Brain microvascular endothelial cell (primary cell): ENCODE measurements around the gene MZT2B.
A peak's percentile ranks its signal among the peaks of the same experiment; 100 is the strongest.
"Not testable (repeated sequence)": the region's sequence is repeated elsewhere in the genome, so short reads cannot be mapped to it uniquely, and the experiment has no call there.

ENCODE experiments used
- DNase-seq: peaks from one replicate; pipeline ENCODE4 v3.0.0-alpha.2; 2020
- H3K27ac ChIP-seq: fragments of 250-450 bp; sonication (Bioruptor Pico); 2 replicates; pipeline ENCODE4 v1.5.1; 2020; ENCODE audit warnings: mild to moderate bottlenecking, moderate library complexity
- H3K27me3 ChIP-seq: fragments of 250-450 bp; sonication (Bioruptor Pico); replicated peaks from 2 replicates; pipeline ENCODE4 v1.5.1; 2020; ENCODE audit warnings: mild to moderate bottlenecking
- H3K36me3 ChIP-seq: fragments of 250-450 bp; sonication (Bioruptor Pico); replicated peaks from 2 replicates; pipeline ENCODE4 v1.5.1; 2020; ENCODE audit warnings: mild to moderate bottlenecking
- H3K4me3 ChIP-seq: 2 replicates; pipeline ENCODE4 v1.5.1; 2011; ENCODE audit warnings: low read depth, mild to moderate bottlenecking, control low read depth, low read length, moderate library complexity
- CTCF ChIP-seq: IDR thresholded peaks from 2 replicates; pipeline ENCODE4 v1.5.1; 2011; ENCODE audit warnings: low read depth, mild to moderate bottlenecking, moderate library complexity, low read length, control low read depth, inconsistent platforms; ENCODE audit errors: missing control alignments
- in situ Hi-C: cut with HindIII; loops from 2 replicates; pipeline ENCODE4 v1.10.0; 2017; ENCODE audit warnings: low sequenced_read_pairs, low pct_ligation_motif_present

MZT2B gene

GRCh38 chr2:130181880-130182682 lies at the start of gene MZT2B:
MZT2B (plus strand) TSS chr2:130182262; CDS start chr2:130182283, 21 bp downstream.
- H3K27ac ChIP-seq, result peak within 1 kb of the TSS; percentile 79
- H3K4me3 ChIP-seq, result peak within 1 kb of the TSS; percentile 84
- H3K36me3 ChIP-seq, H3K27me3 ChIP-seq, in situ Hi-C loops: not testable (repeated sequence)
- TF ChIP-seq CTCF, result peak; percentile 46
- DNase-seq, result peak; percentile 69

- Histone ChIP-seq H3K4me3 (no peak overlapping the region), H3K27me3 (no peaks in the 10 kb centered on the region), H3K27ac (no peak overlapping the region), H3K36me3 (no peaks in the 10 kb centered on the region)
- in situ Hi-C loops, result no loop called here
- TF ChIP-seq CTCF, result no peak
- no peak for DNase-seq
Observed at GRCh38 chr2:130135692-130136541, 46.1 kb upstream of the MZT2B start.

GRCh38 chr2:130136546-130136945 lies 45.5 kb upstream of the MZT2B start:
- DNase-seq, H3K27me3 ChIP-seq, H3K36me3 ChIP-seq, H3K4me3 ChIP-seq, in situ Hi-C loops, H3K27ac ChIP-seq: not testable (repeated sequence)

GRCh38 chr2:130137118-130137517 lies 44.9 kb upstream of the MZT2B start:
- DNase-seq, in situ Hi-C loops, H3K36me3 ChIP-seq, H3K27me3 ChIP-seq, H3K4me3 ChIP-seq, H3K27ac ChIP-seq: not testable (repeated sequence)

- H3K27ac ChIP-seq, H3K27me3 ChIP-seq, in situ Hi-C loops, H3K36me3 ChIP-seq, DNase-seq, H3K4me3 ChIP-seq: not testable (repeated sequence)
Observed at GRCh38 chr2:130138326-130138725, 43.7 kb upstream of the MZT2B start.

- DNase-seq, in situ Hi-C loops: not testable (repeated sequence)
Observed at GRCh38 chr2:130138841-130139251, 43.2 kb upstream of the MZT2B start.

GRCh38 chr2:130139331-130140280 lies 42.5 kb upstream of the MZT2B start:
- H3K27ac ChIP-seq, in situ Hi-C loops, H3K4me3 ChIP-seq, DNase-seq, H3K27me3 ChIP-seq, H3K36me3 ChIP-seq: not testable (repeated sequence)

More at GRCh38 chr2:130138841-130139251, 43.2 kb upstream of the MZT2B start:
- H3K27ac ChIP-seq, H3K27me3 ChIP-seq, H3K4me3 ChIP-seq, H3K36me3 ChIP-seq: not testable (repeated sequence)

GRCh38 chr2:130140516-130140915 lies 41.5 kb upstream of the MZT2B start:
- in situ Hi-C loops, H3K27ac ChIP-seq, H3K27me3 ChIP-seq, H3K4me3 ChIP-seq, DNase-seq, H3K36me3 ChIP-seq: not testable (repeated sequence)

GRCh38 chr2:130141002-130141401 lies 41.1 kb upstream of the MZT2B start:
- H3K27me3 ChIP-seq, in situ Hi-C loops, H3K4me3 ChIP-seq, H3K27ac ChIP-seq, DNase-seq, H3K36me3 ChIP-seq: not testable (repeated sequence)

- H3K4me3 ChIP-seq, H3K27ac ChIP-seq, DNase-seq, in situ Hi-C loops, H3K27me3 ChIP-seq, H3K36me3 ChIP-seq: not testable (repeated sequence)
Observed at GRCh38 chr2:130141645-130142370, 40.3 kb upstream of the MZT2B start.
